MCF 10A (cell line): ENCODE results near the gene CORO2B. TPM values are rescaled to one million over a fixed set of nuclear protein-coding genes. Genes with fewer than 3 reads are reported as not detected.

Source experiments
- BruUV-seq: library from RNA; stranded (reverse); fragments of 400-500 nt; replicated peaks from 2 replicates; lab custom pipeline; 2021; lab: Mats Ljungman, UMichigan
- CTCF ChIA-PET: fragments of 300-600 bp; sonication (Branson Sonifier 250); formaldehyde crosslinking; extraction: SDS; loops from one replicate; lab custom pipeline; 2021; ENCODE audit warnings: antibody characterized with exemption, inconsistent platforms; lab: Yijun Ruan, JAX
- POLR2A ChIA-PET: fragments of 300-600, 350-650 bp; sonication (Branson Sonifier 250); formaldehyde crosslinking; extraction: SDS; loops from one replicate; lab custom pipeline; 2020; ENCODE audit warnings: antibody characterized with exemption, inconsistent platforms; lab: Yijun Ruan, JAX
- DNase-seq: peaks from one replicate; pipeline ENCODE4 v3.0.0-alpha.2; 2018; ENCODE audit not compliant: unreplicated experiment
- H3K27ac Mint-ChIP-seq: one replicate; pipeline ENCODE4 v1.8.0; 2022; ENCODE audit warnings: mild to moderate bottlenecking, low read depth, mixed read lengths; ENCODE audit not compliant: unreplicated experiment
- H3K27me3 Mint-ChIP-seq: one replicate; pipeline ENCODE4 v1.8.0; 2022; ENCODE audit warnings: mixed read lengths; ENCODE audit not compliant: insufficient read depth, unreplicated experiment
- H3K36me3 Mint-ChIP-seq: one replicate; pipeline ENCODE4 v1.8.0; 2022; ENCODE audit warnings: mild to moderate bottlenecking, moderate library complexity, mixed read lengths; ENCODE audit not compliant: insufficient read depth, unreplicated experiment
- H3K4me1 Mint-ChIP-seq: one replicate; pipeline ENCODE4 v1.8.0; 2022; ENCODE audit warnings: mixed read lengths; ENCODE audit not compliant: insufficient read depth, unreplicated experiment
- H3K4me3 Mint-ChIP-seq: one replicate; pipeline ENCODE4 v1.8.0; 2022; ENCODE audit warnings: mild to moderate bottlenecking, moderate library complexity, mixed read lengths; ENCODE audit not compliant: unreplicated experiment
- H3K9me3 Mint-ChIP-seq: one replicate; pipeline ENCODE4 v1.8.0; 2022; ENCODE audit warnings: mixed read lengths; ENCODE audit not compliant: unreplicated experiment
- CTCF ChIP-seq: fragments of 200-600 bp; IDR thresholded peaks from one replicate; pipeline ENCODE4 v1.8.0; 2022; ENCODE audit warnings: antibody characterized with exemption, mild to moderate bottlenecking; ENCODE audit not compliant: unreplicated experiment
- intact Hi-C: fragments of 100-400 bp; cut with micrococcal nuclease; formaldehyde crosslinking; loops from 2 replicates; pipeline ENCODE4 v1.14.1; 2022
- total RNA-seq: library from RNA; stranded (reverse); gene quantifications from 2 replicates; pipeline ENCODE4 v1.2.3, GENCODE V29; 2022

The CORO2B gene
- total RNA-seq, 1 experiment from 2014 or later, result 0.79 TPM

DNA sequence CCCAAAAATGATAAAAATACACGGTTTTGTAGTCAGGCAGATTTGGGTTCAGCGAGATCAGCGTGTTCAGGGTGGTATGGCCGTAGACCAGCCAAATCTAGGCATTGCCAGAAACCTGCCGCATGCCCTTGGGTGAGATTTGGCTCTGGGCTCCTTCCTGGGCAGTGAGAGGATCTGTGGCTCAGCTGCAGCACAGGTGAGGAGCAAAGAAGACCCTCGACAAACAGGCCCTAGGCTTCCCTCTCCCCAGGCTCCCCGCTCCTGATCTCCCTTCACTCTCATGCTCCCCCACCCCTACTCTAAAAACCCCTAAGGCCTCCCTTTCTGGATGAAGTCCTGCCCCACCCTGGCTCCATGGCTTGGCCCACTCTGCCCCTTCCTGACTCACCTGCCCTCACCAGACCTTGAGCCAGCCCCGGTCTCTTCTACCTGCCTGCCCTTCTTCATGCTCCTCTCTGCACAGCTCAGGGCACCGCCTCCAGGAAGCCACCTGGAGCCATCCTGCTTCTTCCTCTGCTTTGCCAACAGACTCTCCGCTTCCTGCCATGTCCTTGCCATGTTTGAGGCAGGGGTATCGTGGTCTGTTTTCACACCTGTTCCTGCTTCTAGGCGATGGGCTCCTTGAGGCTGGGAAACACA is 88.1 kb downstream of the CORO2B start:
- Mint-ChIP-seq H3K27ac (no peak overlapping the region), H3K4me3 (no peak overlapping the region), H3K36me3 (no peaks in the 10 kb centered on the region), H3K9me3 (no peaks in the 10 kb centered on the region), H3K4me1 (no peaks in the 10 kb centered on the region), H3K27me3 (no peaks in the 10 kb centered on the region)
- DNase-seq, result no peak
- no peak for TF ChIP-seq CTCF
- intact Hi-C loops, result no loop called here
- ChIA-PET POLR2A (no interaction called here), CTCF (interaction anchor here (1.2 kb wide), 1 partner anchor 117 kb away, joined by 3 read pairs; no protein-coding TSS in a partner anchor)
- no TSS peak for BruUV-seq

DNA sequence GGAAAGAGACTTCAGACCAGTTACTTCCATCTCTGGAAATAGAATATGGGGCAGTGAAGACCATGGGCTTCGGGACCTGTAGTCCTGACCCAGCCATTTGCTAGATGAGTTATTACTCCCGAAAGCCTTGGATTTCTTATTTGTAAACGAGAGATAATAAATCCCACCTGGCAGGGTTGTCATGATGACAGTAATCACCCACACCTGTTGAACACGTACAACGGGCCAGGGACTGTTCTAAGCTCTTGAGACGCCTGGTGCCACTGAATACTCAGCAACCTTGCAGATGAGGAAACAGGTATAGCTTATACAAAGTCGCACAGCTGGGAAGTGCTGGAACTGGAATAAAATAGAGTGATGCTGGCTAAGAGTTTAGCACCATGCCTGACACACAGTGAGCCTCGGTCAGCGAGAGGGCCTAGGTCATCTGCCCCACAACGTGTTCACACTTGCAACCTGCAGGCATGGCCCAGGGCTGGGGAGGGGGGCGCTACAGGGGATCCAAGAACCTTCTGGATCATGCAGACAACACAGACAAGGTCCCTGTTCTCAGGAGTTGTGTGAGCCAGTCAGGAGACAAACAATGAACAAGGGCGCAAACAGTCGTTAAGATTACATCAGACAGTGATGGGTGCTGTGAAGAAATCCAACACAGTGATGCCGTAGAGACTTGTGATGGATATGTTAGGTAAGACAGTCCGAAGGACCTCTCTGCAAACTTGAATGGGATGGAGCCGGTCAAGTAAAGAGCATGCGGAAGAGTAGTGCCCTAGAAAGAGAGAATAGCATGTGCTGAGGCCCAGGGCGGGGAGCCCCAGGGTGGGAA is 89.2 kb downstream of the CORO2B start:
- no peak overlapping the region for H3K27ac Mint-ChIP-seq
- H3K4me3 Mint-ChIP-seq, result no peak overlapping the region
- BruUV-seq, result no TSS peak
- H3K4me1 Mint-ChIP-seq, result no peaks in the 10 kb centered on the region
- H3K27me3 Mint-ChIP-seq, result no peaks in the 10 kb centered on the region
- intact Hi-C loops, result no loop called here
- H3K36me3 Mint-ChIP-seq, result no peaks in the 10 kb centered on the region
- no peaks in the 10 kb centered on the region for H3K9me3 Mint-ChIP-seq
- no peak for DNase-seq
- ChIA-PET CTCF (interaction anchor here (1.2 to 1.6 kb wide), 2 partner anchors 108 to 118 kb away, joined by 3 to 6 read pairs; no protein-coding TSS in a partner anchor), POLR2A (no interaction called here)
- TF ChIP-seq CTCF, result no peak

GRCh38 chr15:68668926-68669600 is 90.3 kb downstream of the CORO2B start:
- Mint-ChIP-seq H3K27me3 (no peaks in the 10 kb centered on the region), H3K36me3 (no peaks in the 10 kb centered on the region), H3K9me3 (no peaks in the 10 kb centered on the region), H3K27ac (no peak overlapping the region), H3K4me3 (no peak overlapping the region), H3K4me1 (no peaks in the 10 kb centered on the region)
- no TSS peak for BruUV-seq
- CTCF ChIA-PET, result interaction anchor here (0.6 to 1.6 kb wide), 3 partner anchors 109 to 169 kb away, joined by 3 to 6 read pairs (median 4); no protein-coding TSS in a partner anchor
- no peak for DNase-seq
- POLR2A ChIA-PET, result no interaction called here
- no peak for TF ChIP-seq CTCF
- intact Hi-C loops, result no loop called here

DNA sequence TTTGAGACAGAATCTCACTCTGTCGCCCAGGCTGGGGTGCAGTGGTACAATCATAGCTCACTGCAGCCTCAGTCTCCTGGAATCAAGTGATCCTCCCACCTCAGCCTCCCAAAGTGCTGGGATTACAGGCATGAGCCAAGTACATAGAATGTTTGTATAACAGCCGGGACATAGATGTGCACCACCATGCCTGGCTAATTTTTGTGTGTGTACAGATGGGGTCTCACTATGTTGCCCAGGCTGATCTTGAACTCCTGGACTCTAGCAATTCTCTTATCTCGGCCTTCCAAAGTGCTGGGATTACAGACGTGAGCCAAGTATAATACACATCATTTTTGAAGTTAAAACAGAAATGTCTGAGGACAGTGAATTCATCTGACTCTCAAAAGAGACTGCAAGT is 93.5 kb downstream of the CORO2B start:
- no peak for TF ChIP-seq CTCF
- ChIA-PET CTCF (interaction anchor here (0.6 to 7.9 kb wide), 9 partner anchors 11 to 203 kb away, joined by 3 to 121 read pairs (median 8); no protein-coding TSS in a partner anchor), POLR2A (no interaction called here)
- Mint-ChIP-seq H3K36me3 (no peaks in the 10 kb centered on the region), H3K27ac (no peak overlapping the region), H3K27me3 (no peaks in the 10 kb centered on the region), H3K4me1 (peaks cover 8% of the 10 kb centered on the region), H3K9me3 (no peaks in the 10 kb centered on the region), H3K4me3 (no peak overlapping the region)
- no TSS peak for BruUV-seq
- DNase-seq, result no peak
- intact Hi-C loops, result loop anchor here (5.0 kb wide), 3 partner anchors 95 to 420 kb away; partner anchors contain the start of gene CORO2B
